HEK293 (cell line): Measurements from ENCODE around the gene AMELY.
"Not testable (repeated sequence)": the region's sequence is repeated elsewhere in the genome, so short reads cannot be mapped to it uniquely, and the experiment has no call there.

Experiments used
- CTCF ChIA-PET: fragments of 350-600 bp; formaldehyde crosslinking; extraction: SDS; loops from one replicate; lab custom pipeline; 2021; ENCODE audit warnings: antibody characterized with exemption; lab: Yijun Ruan, JAX
- POLR2A ChIA-PET: fragments of 300-600 bp; formaldehyde crosslinking; extraction: SDS; loops from one replicate; lab custom pipeline; 2020; ENCODE audit warnings: antibody characterized with exemption, inconsistent platforms; lab: Yijun Ruan, JAX
- H3K27ac ChIP-seq: fragments of 200-500 bp; sonication (Bioruptor generic); 2 replicates; pipeline ENCODE4 v1.5.1; 2014; ENCODE audit warnings: low read depth, low read length, control low read depth, inconsistent platforms; ENCODE audit errors: extremely low read depth
- H3K36me3 ChIP-seq, 2 experiments: fragments of 200-500 bp in 1 of 2; sonication (Bioruptor generic) in 1 of 2; 1 replicate in 1 of 2; 2 replicates in 1 of 2; pipeline ENCODE4 v1.5.1; 2014 to 2017; ENCODE audit warnings: inconsistent platforms in 2 of 2, low read length in 2 of 2; ENCODE audit not compliant: control insufficient read depth in 2 of 2, insufficient read depth in 1 of 2
- H3K4me1 ChIP-seq: fragments of 200-500 bp; sonication (Bioruptor generic); 2 replicates; pipeline ENCODE4 v1.5.1; 2014; ENCODE audit warnings: mild to moderate bottlenecking, low read length, inconsistent platforms; ENCODE audit not compliant: control insufficient read depth, insufficient read depth
- H3K4me3 ChIP-seq: 2 replicates; pipeline ENCODE4 v1.5.1; 2011; ENCODE audit warnings: low read depth, mild to moderate bottlenecking, control low read depth, low read length, moderate library complexity
- H3K9me3 ChIP-seq: fragments of 200-500 bp; sonication (Bioruptor generic); 2 replicates; pipeline ENCODE4 v1.5.1; 2014; ENCODE audit warnings: low read depth, low read length, inconsistent platforms; ENCODE audit not compliant: control insufficient read depth, insufficient read depth
- HOXA7 ChIP-seq: sonication (generic); formaldehyde crosslinking; IDR thresholded peaks from 2 replicates; pipeline ENCODE4 v1.8.1; 2022; ENCODE audit warnings: missing genetic modification reagents, borderline replicate concordance
- KLF10 ChIP-seq: fragments of 450-650 bp; IDR thresholded peaks from 2 replicates; pipeline ENCODE4 v1.5.1; 2018; ENCODE audit warnings: missing biosample characterization, mild to moderate bottlenecking, missing genetic modification characterization
- MEIS1 ChIP-seq: sonication (generic); formaldehyde crosslinking; IDR thresholded peaks from 2 replicates; pipeline ENCODE4 v1.8.1; 2022; ENCODE audit warnings: missing genetic modification reagents, mild to moderate bottlenecking, borderline replicate concordance
- OSR2 ChIP-seq: fragments of 450-650 bp; formaldehyde crosslinking; IDR thresholded peaks from 2 replicates; pipeline ENCODE4 v1.5.1; 2016; ENCODE audit warnings: missing biosample characterization, missing genetic modification characterization
- RBAK ChIP-seq: fragments of 450-650 bp; formaldehyde crosslinking; IDR thresholded peaks from 2 replicates; pipeline ENCODE4 v1.5.1; 2016; ENCODE audit warnings: missing biosample characterization, missing genetic modification characterization
- WT1 ChIP-seq: fragments of 450-650 bp; formaldehyde crosslinking; IDR thresholded peaks from 2 replicates; pipeline ENCODE4 v1.5.1; 2016; ENCODE audit warnings: missing biosample characterization, missing genetic modification characterization
- ZNF133 ChIP-seq: fragments of 450-650 bp; formaldehyde crosslinking; IDR thresholded peaks from 2 replicates; pipeline ENCODE4 v1.5.1; 2016; ENCODE audit warnings: missing biosample characterization, missing genetic modification characterization
- ZNF175 ChIP-seq: fragments of 450-650 bp; formaldehyde crosslinking; IDR thresholded peaks from 2 replicates; pipeline ENCODE4 v1.5.1; 2016; ENCODE audit warnings: missing biosample characterization, missing genetic modification characterization
- ZNF211 ChIP-seq: fragments of 450-650 bp; formaldehyde crosslinking; IDR thresholded peaks from 2 replicates; pipeline ENCODE4 v1.5.1; 2016; ENCODE audit warnings: low read depth, missing biosample characterization, missing genetic modification characterization
- ZNF214 ChIP-seq: fragments of 450-650 bp; formaldehyde crosslinking; IDR thresholded peaks from 2 replicates; pipeline ENCODE4 v1.5.1; 2017; ENCODE audit warnings: missing biosample characterization, mild to moderate bottlenecking, missing genetic modification characterization, borderline replicate concordance
- ZNF223 ChIP-seq: fragments of 450-650 bp; formaldehyde crosslinking; IDR thresholded peaks from 2 replicates; pipeline ENCODE4 v1.5.1; 2016; ENCODE audit warnings: missing biosample characterization, missing genetic modification characterization
- ZNF239 ChIP-seq: fragments of 450-650 bp; formaldehyde crosslinking; IDR thresholded peaks from 2 replicates; pipeline ENCODE4 v1.5.1; 2016; ENCODE audit warnings: missing biosample characterization, missing genetic modification characterization
- ZNF350 ChIP-seq: fragments of 450-650 bp; formaldehyde crosslinking; IDR thresholded peaks from 2 replicates; pipeline ENCODE4 v1.5.0; 2017; ENCODE audit warnings: missing biosample characterization, mild to moderate bottlenecking, missing genetic modification characterization
- ZNF394 ChIP-seq: fragments of 450-650 bp; formaldehyde crosslinking; IDR thresholded peaks from 2 replicates; pipeline ENCODE4 v1.5.1; 2016; ENCODE audit warnings: missing biosample characterization, missing genetic modification characterization, mild to moderate bottlenecking, moderate library complexity, borderline replicate concordance
- ZNF514 ChIP-seq: fragments of 450-650 bp; formaldehyde crosslinking; IDR thresholded peaks from 2 replicates; pipeline ENCODE4 v1.5.1; 2016; ENCODE audit warnings: missing biosample characterization, missing genetic modification characterization
- ZNF549 ChIP-seq: fragments of 450-650 bp; IDR thresholded peaks from 2 replicates; pipeline ENCODE4 v1.5.1; 2018; ENCODE audit warnings: missing biosample characterization, missing genetic modification characterization, mild to moderate bottlenecking, inconsistent platforms, moderate library complexity
- ZNF560 ChIP-seq: fragments of 450-650 bp; formaldehyde crosslinking; IDR thresholded peaks from 2 replicates; pipeline ENCODE4 v1.5.1; 2017; ENCODE audit warnings: missing biosample characterization, missing genetic modification characterization, borderline replicate concordance
- ZNF707 ChIP-seq: fragments of 450-650 bp; formaldehyde crosslinking; IDR thresholded peaks from 2 replicates; pipeline ENCODE4 v1.5.1; 2016; ENCODE audit warnings: missing biosample characterization, missing genetic modification characterization
- ZNF785 ChIP-seq: fragments of 450-650 bp; formaldehyde crosslinking; IDR thresholded peaks from 2 replicates; pipeline ENCODE4 v1.5.1; 2016; ENCODE audit warnings: missing biosample characterization, missing genetic modification characterization
- ZNF791 ChIP-seq: fragments of 450-650 bp; formaldehyde crosslinking; IDR thresholded peaks from 2 replicates; pipeline ENCODE4 v1.5.1; 2016; ENCODE audit warnings: missing biosample characterization, missing genetic modification characterization
- TF ChIP-seq, protein P1 (sequence below): fragments of 450-650 bp; formaldehyde crosslinking; IDR thresholded peaks from 2 replicates; pipeline ENCODE4 v1.5.1; 2016; ENCODE audit warnings: missing biosample characterization, missing genetic modification characterization
- TF ChIP-seq, protein P2 (sequence below): fragments of 450-650 bp; formaldehyde crosslinking; IDR thresholded peaks from 2 replicates; pipeline ENCODE4 v1.5.1; 2016; ENCODE audit warnings: missing biosample characterization, missing genetic modification characterization, borderline replicate concordance
- TF ChIP-seq, protein P3 (sequence below): fragments of 450-650 bp; formaldehyde crosslinking; IDR thresholded peaks from 2 replicates; pipeline ENCODE4 v1.5.1; 2016; ENCODE audit warnings: missing biosample characterization, missing genetic modification characterization, low read depth
- TF ChIP-seq, protein P4 (sequence below): fragments of 450-650 bp; formaldehyde crosslinking; IDR thresholded peaks from 2 replicates; pipeline ENCODE4 v1.5.1; 2016; ENCODE audit warnings: missing biosample characterization, missing genetic modification characterization
- TF ChIP-seq, protein P5 (sequence below): fragments of 450-650 bp; formaldehyde crosslinking; IDR thresholded peaks from 2 replicates; pipeline ENCODE4 v1.5.1; 2017; ENCODE audit warnings: missing biosample characterization, missing genetic modification characterization

The AMELY gene

DNA sequence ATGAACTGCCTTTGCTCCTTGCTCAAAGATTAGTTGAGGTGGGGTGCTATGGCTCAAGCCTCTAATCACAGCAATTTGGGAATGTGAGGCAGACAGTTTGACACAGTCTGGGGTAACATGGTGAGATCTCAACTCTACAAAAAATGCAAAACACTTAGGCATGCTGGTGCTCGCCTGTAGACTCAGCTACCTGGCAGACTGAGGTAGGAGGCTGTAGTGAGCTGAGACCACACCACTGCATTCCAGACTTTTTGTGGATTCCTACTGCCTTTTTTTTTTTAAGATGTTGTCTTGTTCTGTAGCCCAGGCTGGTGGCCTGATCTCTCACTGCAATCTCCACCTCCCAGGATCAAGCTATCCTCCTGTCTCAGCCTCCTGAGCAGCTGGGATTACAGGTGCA, 4.0 kb downstream of the AMELY start (continued):
- TF ChIP-seq, protein P1, sequence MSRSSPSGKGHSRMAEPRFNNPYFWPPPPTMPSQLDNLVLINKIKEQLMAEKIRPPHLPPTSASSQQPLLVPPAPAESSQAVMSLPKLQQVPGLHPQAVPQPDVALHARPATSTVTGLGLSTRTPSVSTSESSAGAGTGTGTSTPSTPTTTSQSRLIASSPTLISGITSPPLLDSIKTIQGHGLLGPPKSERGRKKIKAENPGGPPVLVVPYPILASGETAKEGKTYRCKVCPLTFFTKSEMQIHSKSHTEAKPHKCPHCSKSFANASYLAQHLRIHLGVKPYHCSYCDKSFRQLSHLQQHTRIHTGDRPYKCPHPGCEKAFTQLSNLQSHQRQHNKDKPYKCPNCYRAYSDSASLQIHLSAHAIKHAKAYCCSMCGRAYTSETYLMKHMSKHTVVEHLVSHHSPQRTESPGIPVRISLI (tag by site-specific recombination), result no peak

DNA sequence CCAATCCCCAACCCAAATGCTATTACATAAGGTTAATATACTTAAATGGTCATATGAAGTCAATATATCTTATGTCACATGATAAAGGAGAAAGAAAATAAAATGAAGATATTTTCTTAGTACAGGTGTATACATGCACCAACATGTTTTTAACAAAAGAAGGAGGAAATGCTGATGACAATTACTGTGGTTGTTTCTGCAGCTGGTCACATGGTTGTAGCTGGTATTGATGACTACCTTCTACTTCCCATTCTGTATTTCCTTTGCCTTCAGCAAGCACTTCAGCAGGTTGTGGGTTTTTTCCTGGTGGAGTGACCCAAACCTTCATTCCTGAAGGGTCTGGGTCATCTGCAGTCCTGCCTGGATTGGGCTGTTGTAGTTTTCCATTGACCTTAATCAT, 9.4 kb downstream of the AMELY start:
- POLR2A ChIA-PET, H3K4me3 ChIP-seq, H3K9me3 ChIP-seq, H3K27ac ChIP-seq, H3K36me3 ChIP-seq, CTCF ChIA-PET, H3K4me1 ChIP-seq: not testable (repeated sequence)

DNA sequence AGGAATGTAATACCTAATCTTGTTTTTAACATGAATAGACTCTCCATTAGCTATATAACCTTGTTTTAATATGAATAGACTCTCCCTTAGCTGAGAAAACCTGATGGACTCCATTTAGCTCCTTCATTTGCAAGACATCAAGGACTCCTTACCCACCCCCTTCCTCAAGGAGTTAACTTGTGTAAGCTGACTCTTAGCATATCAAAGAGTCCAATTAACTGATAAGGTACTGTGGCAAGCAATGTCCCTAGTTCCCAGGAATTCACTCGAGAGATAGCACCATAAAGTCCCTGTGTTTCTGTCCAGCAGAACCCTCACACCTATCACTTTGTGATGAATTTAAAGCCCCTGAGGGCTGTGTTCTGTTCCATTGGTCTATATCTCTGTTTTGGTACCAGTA, 16.3 kb downstream of the AMELY start:
- H3K4me3 ChIP-seq, result no peak overlapping the region

DNA sequence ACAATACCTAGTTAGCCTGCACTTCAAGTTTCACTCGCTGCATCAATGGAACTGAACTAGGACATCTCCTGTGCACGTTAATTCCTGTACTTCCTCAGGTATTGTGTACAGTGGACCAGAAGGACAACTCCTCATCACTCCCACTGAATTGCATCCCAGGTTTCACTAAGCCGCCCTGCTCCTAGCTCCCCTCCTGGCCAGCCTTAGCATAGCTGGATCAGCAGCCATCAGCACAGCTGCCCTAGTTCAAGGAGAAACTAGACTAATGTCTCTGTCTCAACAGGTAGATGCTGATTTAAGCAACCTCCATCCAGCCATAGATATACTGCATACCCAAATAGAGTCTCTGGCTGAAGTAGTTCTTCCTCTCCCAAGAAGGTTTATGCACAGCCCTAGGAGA, 17.1 kb downstream of the AMELY start:
- H3K9me3 ChIP-seq, result no peaks in the 10 kb centered on the region
- no peaks in the 10 kb centered on the region for H3K4me1 ChIP-seq
- TF ChIP-seq HOXA7 (no peak), ZNF785 (tag by site-specific recombination) (no peak), ZNF214 (tag by site-specific recombination) (no peak), ZNF549 (tag by site-specific recombination) (no peak), ZNF223 (tag by site-specific recombination) (no peak)
- TF ChIP-seq, protein P2, sequence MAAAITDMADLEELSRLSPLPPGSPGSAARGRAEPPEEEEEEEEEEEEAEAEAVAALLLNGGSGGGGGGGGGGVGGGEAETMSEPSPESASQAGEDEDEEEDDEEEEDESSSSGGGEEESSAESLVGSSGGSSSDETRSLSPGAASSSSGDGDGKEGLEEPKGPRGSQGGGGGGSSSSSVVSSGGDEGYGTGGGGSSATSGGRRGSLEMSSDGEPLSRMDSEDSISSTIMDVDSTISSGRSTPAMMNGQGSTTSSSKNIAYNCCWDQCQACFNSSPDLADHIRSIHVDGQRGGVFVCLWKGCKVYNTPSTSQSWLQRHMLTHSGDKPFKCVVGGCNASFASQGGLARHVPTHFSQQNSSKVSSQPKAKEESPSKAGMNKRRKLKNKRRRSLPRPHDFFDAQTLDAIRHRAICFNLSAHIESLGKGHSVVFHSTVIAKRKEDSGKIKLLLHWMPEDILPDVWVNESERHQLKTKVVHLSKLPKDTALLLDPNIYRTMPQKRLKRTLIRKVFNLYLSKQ (tag by site-specific recombination), result no peak
- ChIA-PET POLR2A (no interaction called here), CTCF (no interaction called here)
- no peak overlapping the region for H3K4me3 ChIP-seq
- no peak overlapping the region for H3K27ac ChIP-seq
- H3K36me3 ChIP-seq, result no peaks in the 10 kb centered on the region

More for the DNA sequence above, 16.3 kb downstream of the AMELY start:
- POLR2A ChIA-PET, result no interaction called here
- H3K9me3 ChIP-seq, result no peaks in the 10 kb centered on the region
- H3K36me3 ChIP-seq, result no peaks in the 10 kb centered on the region
- no peaks in the 10 kb centered on the region for H3K4me1 ChIP-seq
- CTCF ChIA-PET, result no interaction called here
- no peak for TF ChIP-seq RBAK (tag by site-specific recombination)
- TF ChIP-seq, protein P3, sequence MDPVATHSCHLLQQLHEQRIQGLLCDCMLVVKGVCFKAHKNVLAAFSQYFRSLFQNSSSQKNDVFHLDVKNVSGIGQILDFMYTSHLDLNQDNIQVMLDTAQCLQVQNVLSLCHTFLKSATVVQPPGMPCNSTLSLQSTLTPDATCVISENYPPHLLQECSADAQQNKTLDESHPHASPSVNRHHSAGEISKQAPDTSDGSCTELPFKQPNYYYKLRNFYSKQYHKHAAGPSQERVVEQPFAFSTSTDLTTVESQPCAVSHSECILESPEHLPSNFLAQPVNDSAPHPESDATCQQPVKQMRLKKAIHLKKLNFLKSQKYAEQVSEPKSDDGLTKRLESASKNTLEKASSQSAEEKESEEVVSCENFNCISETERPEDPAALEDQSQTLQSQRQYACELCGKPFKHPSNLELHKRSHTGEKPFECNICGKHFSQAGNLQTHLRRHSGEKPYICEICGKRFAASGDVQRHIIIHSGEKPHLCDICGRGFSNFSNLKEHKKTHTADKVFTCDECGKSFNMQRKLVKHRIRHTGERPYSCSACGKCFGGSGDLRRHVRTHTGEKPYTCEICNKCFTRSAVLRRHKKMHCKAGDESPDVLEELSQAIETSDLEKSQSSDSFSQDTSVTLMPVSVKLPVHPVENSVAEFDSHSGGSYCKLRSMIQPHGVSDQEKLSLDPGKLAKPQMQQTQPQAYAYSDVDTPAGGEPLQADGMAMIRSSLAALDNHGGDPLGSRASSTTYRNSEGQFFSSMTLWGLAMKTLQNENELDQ (tag by site-specific recombination), result no peak
- no peak for TF ChIP-seq ZNF133 (tag by site-specific recombination)
- no peak for TF ChIP-seq OSR2
- TF ChIP-seq KLF10, result no peak
- no peak for TF ChIP-seq ZNF394 (tag by site-specific recombination)
- no peak for TF ChIP-seq ZNF175 (tag by site-specific recombination)
- TF ChIP-seq, protein P4, sequence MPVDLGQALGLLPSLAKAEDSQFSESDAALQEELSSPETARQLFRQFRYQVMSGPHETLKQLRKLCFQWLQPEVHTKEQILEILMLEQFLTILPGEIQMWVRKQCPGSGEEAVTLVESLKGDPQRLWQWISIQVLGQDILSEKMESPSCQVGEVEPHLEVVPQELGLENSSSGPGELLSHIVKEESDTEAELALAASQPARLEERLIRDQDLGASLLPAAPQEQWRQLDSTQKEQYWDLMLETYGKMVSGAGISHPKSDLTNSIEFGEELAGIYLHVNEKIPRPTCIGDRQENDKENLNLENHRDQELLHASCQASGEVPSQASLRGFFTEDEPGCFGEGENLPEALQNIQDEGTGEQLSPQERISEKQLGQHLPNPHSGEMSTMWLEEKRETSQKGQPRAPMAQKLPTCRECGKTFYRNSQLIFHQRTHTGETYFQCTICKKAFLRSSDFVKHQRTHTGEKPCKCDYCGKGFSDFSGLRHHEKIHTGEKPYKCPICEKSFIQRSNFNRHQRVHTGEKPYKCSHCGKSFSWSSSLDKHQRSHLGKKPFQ (tag by site-specific recombination), result no peak
- no peak for TF ChIP-seq ZNF560
- TF ChIP-seq, protein P5, sequence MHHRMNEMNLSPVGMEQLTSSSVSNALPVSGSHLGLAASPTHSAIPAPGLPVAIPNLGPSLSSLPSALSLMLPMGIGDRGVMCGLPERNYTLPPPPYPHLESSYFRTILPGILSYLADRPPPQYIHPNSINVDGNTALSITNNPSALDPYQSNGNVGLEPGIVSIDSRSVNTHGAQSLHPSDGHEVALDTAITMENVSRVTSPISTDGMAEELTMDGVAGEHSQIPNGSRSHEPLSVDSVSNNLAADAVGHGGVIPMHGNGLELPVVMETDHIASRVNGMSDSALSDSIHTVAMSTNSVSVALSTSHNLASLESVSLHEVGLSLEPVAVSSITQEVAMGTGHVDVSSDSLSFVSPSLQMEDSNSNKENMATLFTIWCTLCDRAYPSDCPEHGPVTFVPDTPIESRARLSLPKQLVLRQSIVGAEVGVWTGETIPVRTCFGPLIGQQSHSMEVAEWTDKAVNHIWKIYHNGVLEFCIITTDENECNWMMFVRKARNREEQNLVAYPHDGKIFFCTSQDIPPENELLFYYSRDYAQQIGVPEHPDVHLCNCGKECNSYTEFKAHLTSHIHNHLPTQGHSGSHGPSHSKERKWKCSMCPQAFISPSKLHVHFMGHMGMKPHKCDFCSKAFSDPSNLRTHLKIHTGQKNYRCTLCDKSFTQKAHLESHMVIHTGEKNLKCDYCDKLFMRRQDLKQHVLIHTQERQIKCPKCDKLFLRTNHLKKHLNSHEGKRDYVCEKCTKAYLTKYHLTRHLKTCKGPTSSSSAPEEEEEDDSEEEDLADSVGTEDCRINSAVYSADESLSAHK (tag by site-specific recombination), result no peak
- no peak for TF ChIP-seq ZNF350 (tag by site-specific recombination)
- no peak for TF ChIP-seq WT1 (tag by site-specific recombination)
- TF ChIP-seq ZNF211 (tag by site-specific recombination), result no peak
- TF ChIP-seq MEIS1 (CRISPR knock-in tag), result no peak
- no peak for TF ChIP-seq ZNF791 (tag by site-specific recombination)
- TF ChIP-seq ZNF239 (tag by site-specific recombination), result no peak
- no peak for TF ChIP-seq ZNF514 (tag by site-specific recombination)
- no peak for TF ChIP-seq ZNF707 (tag by site-specific recombination)
- H3K27ac ChIP-seq, result no peak overlapping the region
